GM19467 (cell line): ENCODE results near the gene TNS1.
"Not testable (repeated sequence)": the region's sequence is repeated elsewhere in the genome, so short reads cannot be mapped to it uniquely, and the experiment has no call there.

Source experiments
- ATAC-seq: cut with Tn5 transposase; IDR thresholded peaks from one replicate; pipeline ENCODE4 v1.9.1; 2021; ENCODE audit warnings: mild to moderate bottlenecking, moderate library complexity; ENCODE audit not compliant: unreplicated experiment

The TNS1 gene

DNA sequence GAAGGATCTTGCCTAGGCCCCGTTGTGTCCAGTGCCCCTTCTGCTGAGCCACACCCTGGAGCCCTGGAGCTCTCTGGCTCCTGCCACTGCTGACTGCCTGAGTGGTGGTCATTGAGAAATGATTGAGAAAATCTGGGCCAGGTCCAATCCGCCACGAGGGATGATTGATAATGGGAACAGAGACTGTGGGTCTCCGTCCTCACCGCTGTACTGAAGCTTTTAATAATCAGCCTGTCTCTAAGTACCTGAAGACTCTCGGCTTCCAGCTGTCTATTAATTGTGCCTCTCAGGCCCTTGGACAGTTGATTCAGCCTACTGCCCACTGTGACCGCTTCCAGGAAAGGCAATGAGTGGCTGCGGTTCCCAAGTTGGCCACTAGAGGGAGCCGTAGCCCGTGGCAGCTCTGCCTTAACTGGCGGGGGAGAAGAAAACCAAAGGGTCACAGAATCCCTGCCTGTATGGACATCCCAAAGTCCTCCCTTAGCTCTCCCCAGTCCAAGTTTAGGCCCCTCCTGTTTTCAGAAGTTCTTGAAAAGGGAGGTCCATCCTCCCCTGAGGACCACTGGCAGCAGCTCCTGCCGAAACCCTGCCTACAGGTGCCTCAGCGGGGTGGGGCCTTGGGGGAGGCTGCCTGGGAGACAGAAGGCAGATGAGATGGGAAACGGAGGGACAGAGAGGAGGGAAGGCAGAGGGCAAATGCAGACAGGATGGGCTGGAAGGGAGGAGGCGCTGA is 213.6 kb downstream of the TNS1 start:
- no peak for ATAC-seq

DNA sequence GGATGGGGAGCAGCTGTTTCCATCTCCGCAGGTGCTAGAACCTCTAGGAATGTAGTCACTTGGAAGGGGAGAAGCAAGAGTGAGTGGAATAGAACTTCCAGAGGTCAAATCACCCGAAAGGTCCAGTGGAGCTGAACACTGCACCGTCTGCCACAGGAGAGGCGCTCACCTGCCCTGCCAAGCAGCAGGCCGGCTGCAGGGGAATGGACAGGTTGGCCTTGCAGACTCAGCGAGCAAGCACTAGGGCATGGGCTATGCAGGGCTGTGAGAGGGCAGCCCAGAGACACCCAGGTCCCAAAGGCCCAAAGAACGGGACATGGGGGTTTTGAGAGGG is 214.2 kb downstream of the TNS1 start:
- ATAC-seq = no peak

DNA sequence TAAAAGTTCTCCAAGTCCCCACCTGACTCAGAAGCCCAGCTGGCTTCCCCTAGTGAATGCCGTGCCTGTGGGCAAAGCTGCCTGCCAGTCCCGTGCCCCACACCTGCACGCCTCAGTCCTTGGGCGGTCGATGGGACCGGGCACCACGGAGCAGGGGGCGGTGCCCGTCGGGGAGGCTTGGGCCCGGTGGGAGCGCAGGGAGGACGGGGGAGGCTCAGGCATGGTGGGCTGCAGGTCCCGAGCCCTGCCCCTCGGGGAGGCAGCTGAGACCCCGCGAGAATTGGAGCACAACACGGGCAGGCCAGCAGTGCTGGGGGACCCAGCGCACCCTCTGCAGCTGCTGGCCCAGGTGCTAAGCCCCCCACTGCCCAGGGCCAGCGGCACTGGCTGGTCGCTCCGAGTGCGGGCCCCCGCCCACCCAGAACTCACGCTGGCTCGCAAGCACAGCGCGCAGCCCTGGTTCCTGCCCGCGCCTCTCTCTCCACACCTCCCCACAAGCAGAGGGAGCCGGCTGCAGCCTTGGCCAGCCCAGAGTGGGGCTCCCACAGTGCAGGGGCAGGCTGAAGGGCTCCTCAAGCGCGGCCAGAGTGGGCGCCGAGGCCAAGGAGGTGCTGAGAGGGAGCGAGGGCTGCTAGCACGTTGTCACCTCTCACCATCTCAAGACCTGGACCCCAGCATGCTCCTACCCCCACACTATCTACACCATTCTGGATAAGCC is 215.5 kb downstream of the TNS1 start:
- ATAC-seq = no peak

DNA sequence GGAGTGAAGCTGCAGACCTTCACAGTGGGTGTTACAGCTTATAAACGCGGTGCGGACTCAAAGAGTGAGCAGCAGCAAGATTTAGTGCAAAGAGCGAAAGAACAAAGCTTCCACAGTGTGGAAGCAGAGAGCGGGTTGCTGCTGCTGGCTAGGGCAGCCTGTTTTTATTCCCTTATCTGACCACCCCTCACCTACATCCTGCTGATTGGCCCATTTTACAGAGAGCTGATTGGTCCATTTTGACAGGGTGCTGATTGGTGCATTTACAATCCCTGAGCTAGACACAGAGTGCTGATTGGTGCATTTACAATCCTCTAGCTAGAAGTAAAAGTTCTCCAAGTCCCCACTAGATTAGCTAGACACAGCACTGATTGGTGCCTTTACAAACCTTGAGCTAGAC is 216.2 kb downstream of the TNS1 start:
- not testable (repeated sequence) for ATAC-seq

DNA sequence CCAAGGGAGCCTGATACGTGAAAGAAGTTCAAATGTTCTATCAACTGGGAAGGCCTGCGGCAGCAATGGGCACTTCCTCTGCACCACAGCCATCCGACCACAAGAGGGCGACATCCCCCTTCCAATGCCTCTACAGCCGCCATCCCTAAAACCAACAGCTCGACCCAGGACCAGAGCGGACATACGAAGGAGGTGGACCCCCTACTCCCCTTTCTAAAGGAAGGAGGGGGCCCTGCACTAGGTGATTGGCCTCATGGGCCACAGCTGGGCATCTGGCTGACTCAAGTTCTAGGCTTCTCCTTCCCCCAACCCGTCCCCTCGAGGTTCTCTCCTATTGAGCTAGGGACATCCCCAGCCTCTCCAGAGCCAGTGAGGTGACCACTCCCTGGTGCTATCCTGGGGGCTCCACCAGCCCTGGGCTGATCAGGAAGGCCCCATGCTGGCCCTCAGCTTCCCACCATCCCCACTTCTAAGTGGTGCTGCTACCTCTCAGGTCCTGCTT is 217.2 kb downstream of the TNS1 start:
- ATAC-seq = peak; percentile 57

DNA sequence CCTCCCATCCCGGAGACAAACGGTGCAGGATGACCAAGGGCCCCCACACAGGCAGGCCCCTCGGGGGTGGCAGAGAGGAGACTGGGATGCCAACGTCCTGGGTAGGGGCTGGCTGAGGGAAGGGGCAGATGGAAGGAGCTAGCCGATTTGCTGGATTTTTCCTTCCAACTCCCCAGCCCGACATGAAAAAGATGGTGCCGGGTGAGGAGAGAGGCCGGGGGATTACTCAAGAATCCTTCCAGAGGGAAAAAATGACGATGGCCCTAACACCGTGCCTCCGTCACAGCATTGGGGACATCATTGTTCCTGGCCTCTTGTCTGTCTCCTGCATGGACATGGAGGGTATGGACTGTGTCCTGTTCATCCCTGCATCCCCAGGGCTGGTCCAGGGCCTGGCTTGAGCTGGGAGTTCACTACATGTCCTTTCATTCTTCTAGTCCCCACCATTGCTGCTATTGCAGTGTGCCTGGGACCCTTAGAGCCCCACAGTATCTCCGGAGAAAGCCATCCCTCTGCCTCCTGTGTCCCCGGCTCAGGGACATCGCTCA is 217.7 kb downstream of the TNS1 start:
- ATAC-seq = no peak

DNA sequence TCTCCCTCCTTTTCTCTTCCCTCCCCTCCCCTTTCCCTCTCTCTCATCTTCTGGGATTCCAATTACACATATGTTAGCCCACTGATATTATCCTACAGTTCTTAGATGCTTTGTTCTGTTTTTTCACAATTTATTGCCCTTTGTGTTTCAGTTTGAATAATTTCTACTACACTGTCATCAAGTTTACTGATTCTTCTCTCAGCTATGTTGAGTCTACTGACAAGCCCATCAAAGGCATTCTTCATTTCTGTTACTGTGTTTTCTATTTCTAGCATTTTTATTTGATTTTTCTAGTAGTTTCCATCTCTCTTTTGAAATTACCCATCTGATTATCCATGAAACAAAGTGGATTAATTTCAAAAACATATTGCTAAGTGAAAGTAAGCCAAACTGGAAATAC is 219.6 kb downstream of the TNS1 start:
- ATAC-seq = no peak

DNA sequence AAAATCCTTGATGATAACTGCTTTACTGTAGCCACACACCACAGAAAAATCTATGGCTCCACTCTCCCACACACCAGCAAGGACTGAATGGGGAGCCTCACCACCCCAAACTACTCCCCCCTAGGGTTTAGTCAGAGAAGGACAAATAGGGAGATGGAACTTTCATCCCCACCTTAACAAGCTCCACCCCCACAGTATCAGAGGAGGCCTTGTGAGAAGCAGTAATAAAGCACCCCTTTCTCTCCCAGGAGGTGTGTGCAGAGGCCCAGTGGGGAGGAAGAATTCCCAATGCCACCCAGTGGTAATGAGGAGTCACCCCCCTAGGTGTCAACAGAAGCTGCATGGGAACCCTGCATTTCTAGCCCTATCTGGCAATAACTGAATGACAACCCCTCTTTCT is 224.9 kb downstream of the TNS1 start:
- no peak for ATAC-seq

DNA sequence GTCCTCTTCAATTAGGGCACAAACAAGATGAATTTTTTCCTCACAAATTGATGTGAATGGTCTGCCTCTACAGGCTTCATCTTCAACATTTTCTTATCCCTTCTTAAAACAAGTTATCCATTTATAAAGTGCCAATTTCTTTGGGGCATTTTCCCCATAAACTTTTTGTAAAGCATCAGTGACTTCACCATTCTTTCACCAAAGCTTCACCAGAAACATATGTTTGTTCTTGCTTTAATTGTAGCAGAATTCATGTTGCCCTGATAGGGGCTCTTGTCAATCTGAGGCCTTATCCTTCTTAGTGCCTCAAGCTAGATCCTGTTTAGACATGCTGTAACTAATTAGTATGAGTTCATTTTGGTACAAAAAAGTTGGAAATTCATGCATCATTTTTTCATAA is 226.2 kb downstream of the TNS1 start:
- no peak for ATAC-seq

DNA sequence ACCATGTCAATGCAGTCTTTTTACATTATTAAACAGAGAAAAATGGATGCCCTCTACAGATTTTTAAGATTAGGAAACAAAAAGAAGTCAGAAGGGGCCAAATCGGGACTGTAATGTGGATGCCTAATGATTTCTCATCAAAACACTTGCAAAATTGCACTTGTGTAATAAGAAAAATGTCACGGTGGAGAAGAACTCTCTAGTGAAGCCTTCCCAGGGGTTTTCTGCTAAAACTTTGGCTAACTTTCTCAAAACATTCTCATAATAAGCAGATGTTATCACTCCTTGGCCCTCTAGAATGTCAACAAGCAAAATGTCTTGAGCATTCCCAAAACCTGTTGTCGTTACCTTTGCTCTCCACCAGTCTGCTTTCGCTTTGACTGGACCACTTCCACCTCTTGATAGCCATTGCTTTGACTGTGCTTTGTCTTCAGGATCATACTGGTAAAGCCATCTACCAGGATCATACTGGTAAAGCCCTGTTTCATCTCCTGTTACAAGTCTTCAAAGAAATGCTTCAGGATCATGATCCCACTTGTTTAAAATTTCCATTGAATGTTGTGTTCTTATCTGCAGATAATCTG is 226.8 kb downstream of the TNS1 start:
- ATAC-seq = no peak

DNA sequence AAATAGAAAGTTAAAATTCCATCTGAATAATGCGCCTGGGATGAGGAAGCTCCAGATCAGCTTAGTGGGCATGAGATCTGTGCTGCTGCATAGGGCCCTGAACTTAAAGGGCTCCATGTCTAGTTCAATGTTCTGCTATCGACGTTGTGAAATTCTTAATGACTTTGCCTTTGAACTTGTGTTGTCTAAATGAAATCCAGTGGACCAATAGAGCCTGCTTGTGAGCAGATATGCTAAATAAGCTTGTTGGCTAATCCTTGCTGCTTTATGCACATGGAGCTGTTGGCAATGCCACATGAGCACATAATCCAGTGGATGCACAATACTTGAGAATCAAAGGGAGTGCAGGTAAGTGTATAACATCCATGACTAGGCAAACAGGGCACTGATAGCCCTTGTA is 228.6 kb downstream of the TNS1 start:
- no peak for ATAC-seq

DNA sequence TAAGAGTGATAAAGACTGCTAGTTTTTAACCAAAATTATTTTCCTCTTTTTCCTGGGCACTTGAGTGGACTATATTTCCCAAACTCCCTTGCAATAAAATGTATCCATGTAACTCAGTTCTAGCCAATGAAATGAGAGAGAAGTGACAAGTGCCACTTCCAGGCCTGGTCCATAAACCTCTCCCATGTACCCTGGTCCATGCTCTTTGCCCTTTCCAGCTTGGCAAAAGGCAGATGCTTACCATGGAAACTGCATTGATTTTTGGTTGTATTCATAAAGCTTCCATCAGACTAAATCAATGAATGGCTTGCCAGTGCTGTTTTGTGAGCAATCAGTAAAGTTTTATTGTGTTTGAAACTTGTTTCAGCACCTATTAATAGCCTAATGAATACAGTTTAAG is 229.3 kb downstream of the TNS1 start:
- no peak for ATAC-seq

DNA sequence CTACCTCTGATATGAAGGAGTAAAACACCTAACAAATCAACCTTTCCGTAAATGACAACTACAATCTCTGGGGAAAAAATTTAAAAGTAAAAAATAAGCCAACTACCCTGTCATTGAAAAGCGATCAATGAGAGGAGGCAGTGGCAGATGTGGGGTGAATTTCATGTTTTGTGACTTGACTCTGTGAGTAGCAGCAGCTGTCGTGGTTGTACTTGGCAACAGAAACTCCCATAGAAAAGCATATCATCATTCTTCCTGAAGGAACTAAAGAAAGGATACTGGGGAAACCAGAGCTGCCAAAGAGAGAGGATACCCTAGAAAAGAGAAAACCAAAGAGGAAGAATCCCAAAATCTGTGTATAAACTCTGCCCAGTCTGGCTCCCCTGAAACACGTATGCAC is 236.4 kb downstream of the TNS1 start:
- no peak for ATAC-seq

DNA sequence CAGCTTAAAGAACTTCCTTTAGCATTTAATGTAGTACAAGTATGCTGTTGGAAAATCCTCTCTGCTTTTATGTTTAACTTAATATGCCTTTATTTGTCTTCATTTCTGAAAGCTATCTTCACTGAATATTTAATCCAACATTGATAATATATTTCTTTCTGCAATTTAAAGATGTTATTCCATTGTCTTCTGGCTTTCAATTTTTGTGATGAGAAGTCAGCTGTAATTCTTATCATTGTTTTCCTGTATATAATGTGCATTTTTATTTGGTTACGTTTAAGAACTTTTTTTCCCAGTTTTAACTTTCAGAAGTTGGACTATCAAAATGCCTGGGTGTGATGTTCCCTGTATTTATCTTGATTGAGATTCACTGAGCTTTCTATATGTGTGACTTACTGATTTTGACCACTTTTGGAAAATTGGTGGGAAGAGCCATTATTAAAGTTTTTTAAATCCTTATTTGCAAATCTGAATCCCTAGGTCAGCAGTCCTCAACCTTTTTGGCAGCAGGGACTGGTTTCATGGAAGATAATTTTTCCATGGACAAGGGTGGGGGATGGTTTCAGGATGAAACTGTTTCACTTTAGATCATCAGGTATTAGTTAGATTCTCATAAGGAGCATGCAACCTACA is 241.0 kb downstream of the TNS1 start:
- ATAC-seq = no peak

DNA sequence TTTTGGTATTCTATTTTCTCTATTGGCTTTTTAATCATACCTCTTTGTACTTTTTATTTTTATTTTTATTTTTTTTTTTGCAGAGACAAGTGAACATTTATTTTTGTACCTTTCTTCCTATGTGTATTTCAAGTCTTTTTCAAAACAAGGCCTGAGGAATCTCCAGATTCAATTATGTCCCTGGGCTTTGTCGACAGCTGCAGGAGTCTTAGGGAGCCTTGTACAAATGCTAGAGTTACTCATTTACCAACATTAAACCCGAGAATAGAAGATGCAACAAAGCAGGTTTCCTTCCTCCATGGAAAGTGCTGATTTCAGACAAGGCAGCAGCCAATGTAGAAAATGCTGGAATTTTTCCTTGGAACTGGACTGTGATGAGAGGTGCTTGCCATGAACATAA is 242.8 kb downstream of the TNS1 start:
- no peak for ATAC-seq

DNA sequence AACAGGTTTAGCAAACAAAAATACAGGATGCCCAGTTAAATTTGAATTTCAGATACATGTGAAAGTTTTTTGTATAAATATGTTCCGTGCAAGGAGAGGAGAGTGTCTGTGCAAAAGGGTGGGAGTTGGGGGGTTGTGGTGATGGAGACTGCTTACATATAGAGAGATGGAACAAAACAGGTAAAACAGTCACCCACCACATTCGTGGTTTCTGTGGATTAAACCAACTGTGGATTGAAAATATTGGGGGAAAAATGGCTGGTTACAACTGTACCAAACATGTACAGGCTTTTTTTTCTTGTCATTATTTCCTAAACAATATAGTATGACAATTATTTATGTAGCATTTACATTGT is 245.7 kb downstream of the TNS1 start:
- ATAC-seq = no peak

DNA sequence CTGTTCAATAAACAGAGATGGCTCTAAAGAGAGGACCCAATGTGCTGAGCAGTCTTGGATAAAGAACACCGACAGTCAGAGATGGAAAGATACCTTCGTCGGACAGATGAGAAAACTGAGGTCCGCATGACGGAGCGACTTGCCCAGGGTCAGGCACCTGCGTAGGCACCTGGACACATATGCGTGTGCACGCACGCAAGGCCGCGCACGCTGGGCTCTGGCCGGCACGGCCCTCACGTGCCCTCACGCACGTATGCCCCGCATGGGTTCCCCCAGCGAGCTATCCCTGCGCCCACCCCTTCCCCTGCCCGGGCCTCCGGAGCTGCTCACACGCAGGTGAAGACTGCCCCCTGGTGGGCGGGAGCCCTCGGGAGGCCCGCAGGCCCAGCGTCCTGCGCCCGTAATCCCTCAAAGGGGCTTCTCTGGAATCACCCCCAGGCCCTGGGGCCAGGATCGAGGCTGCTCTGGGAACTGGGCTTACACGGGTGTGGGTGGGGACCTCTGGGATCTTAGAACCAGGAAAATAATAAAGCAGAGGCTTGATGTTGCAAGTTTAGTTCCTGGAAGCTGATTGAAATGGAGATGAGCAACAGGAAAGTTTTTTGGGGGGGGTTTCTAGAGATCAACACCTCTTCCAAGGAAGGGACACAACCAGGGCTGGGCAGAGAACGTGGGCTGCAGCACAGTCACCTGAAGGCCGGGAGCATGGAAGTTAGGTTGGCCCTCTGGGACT is 246.3 kb downstream of the TNS1 start:
- no peak for ATAC-seq

DNA sequence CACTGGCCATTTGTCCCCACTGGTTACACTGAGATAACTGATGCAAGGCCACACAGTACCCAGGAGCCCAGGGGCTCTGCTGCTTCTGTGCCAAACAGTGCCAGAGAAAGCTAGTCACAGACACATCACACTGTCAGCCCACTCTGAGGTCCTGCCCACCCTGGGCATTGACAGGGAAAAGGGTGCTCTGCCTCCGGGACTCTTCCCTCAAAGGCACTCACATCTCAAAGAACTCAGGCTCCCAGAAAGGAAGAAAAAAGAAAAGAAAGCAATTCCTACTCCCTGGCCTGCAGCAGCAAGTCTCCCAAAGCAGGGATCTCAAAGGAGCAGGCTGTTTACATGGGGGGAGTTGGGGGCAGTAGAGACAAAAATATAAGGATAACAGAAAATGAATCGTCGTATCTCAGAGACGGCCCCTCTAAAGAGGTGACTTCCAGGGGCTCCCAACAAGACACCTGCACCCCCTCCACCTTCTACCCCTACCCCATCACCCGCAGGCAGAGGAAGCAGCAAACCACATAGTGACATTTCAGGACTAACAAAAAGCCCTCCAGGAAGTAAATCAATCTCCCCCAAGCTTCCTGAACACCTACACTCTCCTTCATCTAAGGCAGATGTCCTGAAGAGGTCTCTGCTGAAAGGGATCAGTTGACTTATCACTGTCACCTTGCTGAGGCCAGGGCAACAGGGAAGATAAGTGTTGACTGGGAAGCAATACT is 247.6 kb downstream of the TNS1 start:
- ATAC-seq = no peak

DNA sequence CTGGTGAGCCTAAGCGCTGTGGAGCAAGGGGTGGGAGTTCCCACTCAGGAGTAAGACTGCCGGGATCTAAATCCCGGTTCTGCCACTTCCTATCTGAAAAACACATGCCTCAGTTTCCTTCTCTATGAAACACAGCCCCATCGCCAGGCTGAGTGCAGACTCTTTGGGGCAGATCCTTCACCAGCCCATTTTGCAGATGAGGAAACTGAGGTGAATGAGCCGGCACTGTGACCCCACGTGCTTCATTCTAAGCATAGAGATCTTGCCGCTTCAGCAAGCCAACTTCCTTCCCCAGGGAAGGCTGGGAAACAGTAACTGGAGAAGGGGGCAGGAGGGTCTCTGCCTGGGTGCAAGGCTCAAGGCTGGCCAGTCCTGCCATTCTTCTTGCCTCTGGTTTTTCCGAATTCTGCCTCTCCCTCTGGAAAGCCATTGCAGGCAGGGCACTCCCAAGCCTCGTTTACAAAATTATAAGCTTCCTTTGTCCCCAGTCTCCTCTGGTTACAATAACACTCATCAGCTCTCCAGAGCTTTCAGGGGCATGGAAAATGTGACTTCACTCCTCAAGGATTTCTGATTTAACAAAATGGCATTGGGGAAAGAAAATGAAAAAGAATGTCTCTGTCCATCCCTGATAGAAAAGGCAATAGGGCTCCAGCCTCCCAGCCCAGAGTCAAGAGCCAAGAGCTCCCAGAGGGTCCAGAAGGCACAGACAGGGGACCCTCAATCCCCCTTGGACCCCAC is 249.2 kb downstream of the TNS1 start:
- no peak for ATAC-seq
